ENCODE measurements around the gene GRAMD1B.
"Not testable (repeated sequence)": the region's sequence is repeated elsewhere in the genome, so short reads cannot be mapped to it uniquely, and the experiment has no call there.

The GRAMD1B gene

GRCh38 chr11:123509737-123510578, 79.9 kb downstream of the GRAMD1B start:
- no peak for DNase-seq (ENCODE audit: low read depth in 2 of 2)

GRCh38 chr11:123510579-123510905, 80.5 kb downstream of the GRAMD1B start:
- DNase-seq (ENCODE audit: low read depth in 2 of 2): no peak

- peak; percentile 13 to 22 for DNase-seq (ENCODE audit: low read depth in 2 of 2)
Measured at GRCh38 chr11:123511037-123511870, 81.2 kb downstream of the GRAMD1B start.

GRCh38 chr11:123513309-123513708, 83.2 kb downstream of the GRAMD1B start:
- DNase-seq (ENCODE audit: low read depth in 2 of 2): not testable (repeated sequence)

- no peak for DNase-seq (ENCODE audit: low read depth in 2 of 2)
Measured at GRCh38 chr11:123516238-123516637, 86.2 kb downstream of the GRAMD1B start.

- no peak for DNase-seq (ENCODE audit: low read depth in 2 of 2)
Measured at GRCh38 chr11:123517559-123518364, 87.7 kb downstream of the GRAMD1B start.

GRCh38 chr11:123518496-123519054, 88.5 kb downstream of the GRAMD1B start:
- DNase-seq (ENCODE audit: low read depth in 2 of 2): no peak

- no peak for DNase-seq (ENCODE audit: low read depth in 2 of 2)
Measured at GRCh38 chr11:123519055-123519796, 89.2 kb downstream of the GRAMD1B start.

GRCh38 chr11:123519797-123520193, 89.7 kb downstream of the GRAMD1B start:
- DNase-seq (ENCODE audit: low read depth in 2 of 2): no peak

- not testable (repeated sequence) for DNase-seq (ENCODE audit: low read depth in 2 of 2)
Measured at GRCh38 chr11:123520476-123520875, 90.4 kb downstream of the GRAMD1B start.

- no peak for DNase-seq (ENCODE audit: low read depth in 2 of 2)
Measured at GRCh38 chr11:123521001-123521400, 90.9 kb downstream of the GRAMD1B start.

- no peak for DNase-seq (ENCODE audit: low read depth in 2 of 2)
Measured at GRCh38 chr11:123521930-123522329, 91.9 kb downstream of the GRAMD1B start.

GRCh38 chr11:123523539-123523938, 93.5 kb downstream of the GRAMD1B start:
- DNase-seq (ENCODE audit: low read depth in 2 of 2): no peak

- DNase-seq (ENCODE audit: low read depth in 2 of 2): no peak
Measured at GRCh38 chr11:123525097-123525496, 95.0 kb downstream of the GRAMD1B start.

GRCh38 chr11:123525511-123525918, 95.4 kb downstream of the GRAMD1B start:
- DNase-seq (ENCODE audit: low read depth in 2 of 2): no peak

GRCh38 chr11:123526027-123526805, 96.1 kb downstream of the GRAMD1B start:
- no peak for DNase-seq (ENCODE audit: low read depth in 2 of 2)

GRCh38 chr11:123526918-123527317, 96.8 kb downstream of the GRAMD1B start:
- no peak for DNase-seq (ENCODE audit: low read depth in 2 of 2)

GRCh38 chr11:123527526-123527925, 97.5 kb downstream of the GRAMD1B start:
- no peak for DNase-seq (ENCODE audit: low read depth in 2 of 2)

- DNase-seq (ENCODE audit: low read depth in 2 of 2): no peak
Measured at GRCh38 chr11:123527947-123528346, 97.9 kb downstream of the GRAMD1B start.

GRCh38 chr11:123531325-123531724, 101.3 kb downstream of the GRAMD1B start:
- no peak for DNase-seq (ENCODE audit: low read depth in 2 of 2)
